ENCODE results near the gene CNPY1.

DNA sequence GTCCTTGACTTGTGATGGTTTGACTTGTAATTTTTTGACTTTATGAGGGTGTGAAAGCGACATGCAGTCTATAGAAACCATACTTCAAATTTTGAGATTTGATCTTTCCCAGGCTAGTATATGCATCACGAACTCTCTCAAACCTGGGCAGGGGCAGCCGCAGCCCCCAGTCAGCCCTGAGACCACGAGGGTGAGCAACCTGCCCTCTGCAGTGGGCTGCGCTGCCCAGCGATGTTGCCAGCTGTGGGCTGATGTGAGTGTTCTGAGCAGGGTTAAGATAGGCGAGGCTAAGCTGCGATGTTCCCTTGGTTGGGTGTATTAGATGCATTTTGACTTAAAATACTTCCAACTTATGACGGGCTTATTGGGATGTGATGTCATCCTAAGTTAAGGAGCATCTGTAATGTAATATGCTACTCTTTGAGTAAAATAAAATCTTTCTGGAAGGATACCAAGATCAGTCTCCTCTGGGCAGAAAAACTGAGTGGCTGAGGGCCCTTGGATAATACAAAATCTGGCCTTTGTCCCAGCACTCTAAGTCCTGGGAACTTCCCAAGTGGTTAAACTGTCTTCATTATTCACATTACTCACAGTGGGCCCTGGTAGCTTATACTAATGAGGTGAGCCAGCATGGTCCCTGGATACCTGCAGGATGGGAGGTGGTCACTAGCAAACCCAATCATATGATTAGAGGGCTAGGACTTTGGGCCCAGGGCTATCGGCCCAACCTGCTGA, 28.4 kb upstream of the CNPY1 start:
- no peak for TF ChIP-seq CTCF (conservative IDR thresholded peaks at IDR 0.05 in 1 of 2, IDR thresholded peaks at IDR 0.05 in 1 of 2; ENCODE audit: low read depth in 1 of 2, low read length in 2 of 2)
- no peak for TF ChIP-seq EZH2 (IDR thresholded peaks at IDR 0.05; ENCODE audit: low read length, missing control alignments)

Data from fibroblast of lung (primary cell).